DOHH2 (cell line): ENCODE results near the gene CCDC179.

Source experiments
- CTCF ChIP-seq: fragments of 200-600 bp; sonication (generic); IDR thresholded peaks from one replicate; pipeline ENCODE4 v1.5.1; 2014; ENCODE audit warnings: antibody characterized with exemption, mild to moderate bottlenecking, low read depth, low read length; ENCODE audit not compliant: poor library complexity, severe bottlenecking
- EZH2phosphoT487 ChIP-seq: fragments of 200-600 bp; sonication (generic); IDR thresholded peaks from 2 replicates; pipeline ENCODE4 v1.6.1; 2017; ENCODE audit warnings: borderline replicate concordance, mild to moderate bottlenecking, antibody characterized with exemption, low read length, moderate library complexity, mixed read lengths

- TF ChIP-seq CTCF, result no peak
- no peak for TF ChIP-seq EZH2phosphoT487
Observed at GRCh38 chr11:22901603-22902002, 41.3 kb upstream of the CCDC179 start.
